ENCODE results near the gene DPT. TPM values are rescaled to one million over a fixed set of nuclear protein-coding genes. Genes with fewer than 3 reads are reported as not detected.

DPT gene
- total RNA-seq, 4 donors from 2014 or later, result 43.7 to 105 (median 57.5) TPM

DNA sequence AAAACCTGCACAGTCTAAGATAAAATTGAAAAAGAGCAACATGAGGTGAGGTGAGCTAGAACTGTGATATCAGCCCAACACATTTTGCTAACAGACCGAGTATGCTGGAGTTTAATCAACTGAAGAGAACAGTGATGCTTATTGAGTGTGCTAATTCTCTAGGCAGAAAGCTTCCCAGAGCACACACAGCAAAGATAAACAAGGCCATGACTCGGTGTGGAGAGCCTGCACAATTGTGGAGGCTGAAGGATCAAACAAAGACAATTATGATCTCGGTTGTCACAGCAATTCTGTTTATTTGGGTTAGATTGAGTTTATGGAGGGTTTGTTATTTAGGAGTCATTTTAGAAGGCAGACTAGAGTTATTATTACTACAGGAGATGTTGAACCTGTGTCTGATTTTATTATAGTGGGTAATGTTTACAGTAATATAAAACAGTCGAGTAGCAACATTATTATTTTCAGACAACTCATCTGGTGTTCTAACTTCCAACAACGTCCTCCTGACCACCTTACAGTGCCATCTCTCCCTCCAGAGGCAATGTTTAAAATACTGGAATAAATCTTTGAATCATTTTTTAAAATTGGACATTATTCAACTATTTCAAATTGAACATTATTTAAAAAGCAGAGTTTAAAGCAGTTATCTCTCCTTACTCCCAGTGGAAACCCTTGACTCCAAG, 40.2 kb downstream of the DPT start:
- DNase-seq, result no peak
- Histone ChIP-seq H3K27ac (peak overlapping the region in 1 of 2 donors; percentile 41), H3K9me3 (no peaks in the 10 kb centered on the region), H3K27me3 (no peaks in the 10 kb centered on the region), H3K4me1 (peaks cover 0 to 6% of the 10 kb centered on the region in 2 donors), H3K4me3 (no peak overlapping the region), H3K36me3 (no peaks in the 10 kb centered on the region)
- TF ChIP-seq, protein P1, sequence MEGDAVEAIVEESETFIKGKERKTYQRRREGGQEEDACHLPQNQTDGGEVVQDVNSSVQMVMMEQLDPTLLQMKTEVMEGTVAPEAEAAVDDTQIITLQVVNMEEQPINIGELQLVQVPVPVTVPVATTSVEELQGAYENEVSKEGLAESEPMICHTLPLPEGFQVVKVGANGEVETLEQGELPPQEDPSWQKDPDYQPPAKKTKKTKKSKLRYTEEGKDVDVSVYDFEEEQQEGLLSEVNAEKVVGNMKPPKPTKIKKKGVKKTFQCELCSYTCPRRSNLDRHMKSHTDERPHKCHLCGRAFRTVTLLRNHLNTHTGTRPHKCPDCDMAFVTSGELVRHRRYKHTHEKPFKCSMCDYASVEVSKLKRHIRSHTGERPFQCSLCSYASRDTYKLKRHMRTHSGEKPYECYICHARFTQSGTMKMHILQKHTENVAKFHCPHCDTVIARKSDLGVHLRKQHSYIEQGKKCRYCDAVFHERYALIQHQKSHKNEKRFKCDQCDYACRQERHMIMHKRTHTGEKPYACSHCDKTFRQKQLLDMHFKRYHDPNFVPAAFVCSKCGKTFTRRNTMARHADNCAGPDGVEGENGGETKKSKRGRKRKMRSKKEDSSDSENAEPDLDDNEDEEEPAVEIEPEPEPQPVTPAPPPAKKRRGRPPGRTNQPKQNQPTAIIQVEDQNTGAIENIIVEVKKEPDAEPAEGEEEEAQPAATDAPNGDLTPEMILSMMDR (IDR thresholded peaks at IDR 0.05), result no peak
- no peak for TF ChIP-seq POLR2A (IDR thresholded peaks at IDR 0.05)
- intact Hi-C loops (cut with DNase I; ENCODE audit: low total_unique reads), result no loop called here

DNA sequence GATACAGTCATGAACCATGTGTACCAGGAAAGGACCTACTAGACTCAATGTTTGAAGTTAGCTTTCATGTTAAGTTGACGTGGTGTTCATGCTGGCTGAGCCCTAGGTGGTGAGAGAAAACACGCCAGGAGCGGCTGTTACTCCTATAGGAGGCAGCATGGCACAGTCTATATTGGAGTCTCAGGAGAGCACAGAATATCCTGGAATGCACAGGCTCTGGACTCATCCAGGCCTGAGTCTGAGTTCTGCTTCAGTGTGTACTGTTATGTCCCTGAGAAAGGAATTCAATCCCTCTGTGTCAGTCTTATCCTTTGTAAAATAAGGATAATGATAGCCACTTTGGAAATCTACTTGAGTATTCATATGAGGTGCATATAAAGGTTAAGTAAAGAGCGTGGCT, 41.2 kb downstream of the DPT start:
- intact Hi-C loops (cut with DNase I; ENCODE audit: low total_unique reads), result no loop called here
- H3K27ac ChIP-seq, result no peak overlapping the region

DNA sequence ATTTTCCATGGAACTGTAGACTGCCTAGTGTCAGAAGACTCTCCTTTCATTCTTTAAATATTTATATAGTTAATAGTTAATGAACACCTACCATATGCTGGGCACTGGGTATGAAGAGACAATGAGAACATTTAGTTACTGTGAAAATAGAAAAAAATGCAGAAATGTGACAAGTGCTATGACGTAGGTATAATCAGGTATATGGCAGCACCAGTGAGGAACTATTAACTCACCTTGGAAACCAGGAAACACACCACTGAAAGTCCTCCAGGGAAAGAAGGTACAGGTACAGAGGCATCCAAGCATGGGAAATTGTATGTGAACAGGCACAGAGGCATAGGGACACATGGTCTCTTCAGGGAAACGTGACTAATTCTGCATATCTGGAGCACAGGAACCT, 42.3 kb downstream of the DPT start:
- Histone ChIP-seq H3K27me3 (no peaks in the 10 kb centered on the region), H3K27ac (no peak overlapping the region), H3K9me3 (no peaks in the 10 kb centered on the region), H3K4me1 (peaks cover 0 to 6% of the 10 kb centered on the region in 2 donors), H3K4me3 (no peak overlapping the region), H3K36me3 (no peaks in the 10 kb centered on the region)
- intact Hi-C loops (cut with DNase I; ENCODE audit: low total_unique reads), result no loop called here
- TF ChIP-seq POLR2A (IDR thresholded peaks at IDR 0.05), result no peak
- TF ChIP-seq, protein P1 (IDR thresholded peaks at IDR 0.05), result no peak
- no peak for DNase-seq

More for the DNA sequence above, 41.2 kb downstream of the DPT start:
- Histone ChIP-seq H3K4me1 (peaks cover 0 to 6% of the 10 kb centered on the region in 2 donors), H3K27me3 (no peaks in the 10 kb centered on the region), H3K9me3 (no peaks in the 10 kb centered on the region), H3K36me3 (no peaks in the 10 kb centered on the region), H3K4me3 (no peak overlapping the region)
- no peak for DNase-seq
- TF ChIP-seq, protein P1 (IDR thresholded peaks at IDR 0.05), result no peak
- no peak for TF ChIP-seq POLR2A (IDR thresholded peaks at IDR 0.05)

DNA sequence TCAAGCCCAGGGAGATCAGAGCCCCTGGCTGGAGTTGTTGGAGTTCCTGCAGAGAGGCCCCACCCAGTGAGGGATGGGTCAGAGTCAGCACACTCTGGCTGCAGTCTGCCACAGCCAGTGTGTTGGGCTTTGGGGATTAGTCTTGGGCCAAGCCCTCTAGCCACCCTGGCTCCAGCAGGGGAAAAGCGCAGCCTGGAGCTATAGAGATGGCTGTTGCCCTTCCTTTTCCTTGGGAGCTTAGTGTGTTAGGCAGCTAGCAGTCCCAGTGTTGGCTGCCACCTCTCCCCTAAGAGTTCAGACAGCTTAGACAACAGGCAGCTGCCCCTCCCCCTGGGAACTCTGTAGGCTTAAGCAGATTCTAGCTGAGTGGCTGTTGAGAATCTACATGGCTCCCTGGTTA, 45.1 kb downstream of the DPT start:
- Histone ChIP-seq H3K27ac (no peak overlapping the region), H3K4me1 (peaks cover 0 to 5% of the 10 kb centered on the region in 2 donors), H3K9me3 (no peaks in the 10 kb centered on the region), H3K4me3 (no peak overlapping the region), H3K36me3 (no peaks in the 10 kb centered on the region), H3K27me3 (no peaks in the 10 kb centered on the region)
- TF ChIP-seq, protein P1 (IDR thresholded peaks at IDR 0.05), result no peak
- DNase-seq, result no peak
- intact Hi-C loops (cut with DNase I; ENCODE audit: low total_unique reads), result no loop called here

DNA sequence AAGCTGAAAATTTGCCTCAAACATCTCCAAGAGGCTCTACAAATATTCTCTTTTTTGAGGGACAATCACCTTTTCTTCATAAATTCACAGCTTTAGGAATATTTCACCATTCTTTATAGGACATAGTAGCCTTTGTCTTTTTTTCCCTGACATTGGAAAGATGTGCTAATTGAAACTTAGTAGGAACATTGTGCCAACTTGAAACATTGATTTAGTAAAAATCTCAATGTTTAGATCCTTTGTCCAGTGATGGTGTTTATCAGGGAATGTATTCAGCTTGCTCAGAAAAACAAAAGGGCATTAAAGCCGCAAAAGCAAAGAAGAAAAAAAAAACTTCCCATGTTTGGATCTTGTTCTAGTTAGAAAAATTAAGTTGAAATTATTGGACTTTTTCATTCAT, 52.1 kb downstream of the DPT start:
- Histone ChIP-seq H3K4me3 (no peak overlapping the region), H3K36me3 (no peaks in the 10 kb centered on the region), H3K27me3 (no peaks in the 10 kb centered on the region), H3K4me1 (no peaks in the 10 kb centered on the region), H3K27ac (no peak overlapping the region), H3K9me3 (no peaks in the 10 kb centered on the region)
- TF ChIP-seq POLR2A (IDR thresholded peaks at IDR 0.05), result no peak
- TF ChIP-seq, protein P1 (IDR thresholded peaks at IDR 0.05), result no peak
- intact Hi-C loops (cut with DNase I; ENCODE audit: low total_unique reads), result no loop called here
- no peak for DNase-seq

All from uterus (tissue), 4 donors.